B cell (primary cell): ENCODE measurements around the gene ZER1.

Source experiments
- EZH2 ChIP-seq: IDR thresholded peaks from 2 replicates; pipeline ENCODE4 v1.6.1; 2012; ENCODE audit warnings: borderline replicate concordance, low read depth, mild to moderate bottlenecking, moderate library complexity, low read length; ENCODE audit not compliant: insufficient read depth, poor library complexity, severe bottlenecking
- TF ChIP-seq, protein P1 (sequence below): fragments of 200-600 bp; IDR thresholded peaks from one replicate; pipeline ENCODE4 v1.8.0; 2022; ENCODE audit warnings: antibody characterized with exemption, mild to moderate bottlenecking

DNA sequence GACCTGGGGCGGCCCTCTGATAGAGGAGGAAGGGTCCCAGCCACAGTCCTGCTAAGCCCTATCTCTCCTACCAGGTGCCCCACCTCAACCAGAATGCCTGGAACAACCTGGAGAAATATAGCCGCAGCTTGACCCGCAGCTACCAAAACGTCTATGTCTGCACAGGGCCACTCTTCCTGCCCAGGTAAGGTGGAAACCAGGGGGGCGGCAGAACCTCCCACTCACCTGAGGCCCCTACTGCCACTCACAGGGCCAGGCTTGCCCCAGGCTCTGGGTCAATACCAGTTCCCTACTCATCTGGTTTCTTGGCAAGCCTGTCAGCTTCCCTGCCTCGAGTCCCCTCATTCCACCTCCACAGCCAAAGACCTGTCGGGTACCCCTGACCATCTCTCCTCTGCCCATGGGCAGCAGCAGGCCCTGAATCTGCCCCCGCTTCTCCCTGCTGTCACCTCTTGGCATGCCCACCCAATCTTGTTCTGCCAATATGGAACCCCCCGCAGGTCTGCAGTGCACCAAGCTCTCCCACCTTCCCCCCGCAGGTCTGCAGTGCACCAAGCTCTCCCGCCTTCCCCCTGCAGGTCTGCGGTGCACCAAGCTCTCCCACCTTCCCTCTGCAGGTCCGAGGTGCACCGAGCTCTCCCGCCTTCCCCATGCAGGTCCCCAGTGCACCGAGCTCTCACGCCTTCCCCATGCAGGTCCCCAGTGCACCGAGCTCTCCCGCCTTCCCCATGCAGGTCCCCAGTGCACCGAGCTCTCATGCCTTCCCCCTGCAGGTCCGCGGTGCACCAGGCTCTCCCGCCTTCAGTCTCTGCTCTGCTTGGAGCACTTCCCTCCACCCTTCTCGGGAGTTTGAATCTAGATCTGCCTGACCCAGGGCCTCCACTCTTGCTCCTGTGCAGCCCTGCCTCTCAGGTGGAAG, 49.2 kb upstream of the ZER1 start:
- TF ChIP-seq, protein P1, sequence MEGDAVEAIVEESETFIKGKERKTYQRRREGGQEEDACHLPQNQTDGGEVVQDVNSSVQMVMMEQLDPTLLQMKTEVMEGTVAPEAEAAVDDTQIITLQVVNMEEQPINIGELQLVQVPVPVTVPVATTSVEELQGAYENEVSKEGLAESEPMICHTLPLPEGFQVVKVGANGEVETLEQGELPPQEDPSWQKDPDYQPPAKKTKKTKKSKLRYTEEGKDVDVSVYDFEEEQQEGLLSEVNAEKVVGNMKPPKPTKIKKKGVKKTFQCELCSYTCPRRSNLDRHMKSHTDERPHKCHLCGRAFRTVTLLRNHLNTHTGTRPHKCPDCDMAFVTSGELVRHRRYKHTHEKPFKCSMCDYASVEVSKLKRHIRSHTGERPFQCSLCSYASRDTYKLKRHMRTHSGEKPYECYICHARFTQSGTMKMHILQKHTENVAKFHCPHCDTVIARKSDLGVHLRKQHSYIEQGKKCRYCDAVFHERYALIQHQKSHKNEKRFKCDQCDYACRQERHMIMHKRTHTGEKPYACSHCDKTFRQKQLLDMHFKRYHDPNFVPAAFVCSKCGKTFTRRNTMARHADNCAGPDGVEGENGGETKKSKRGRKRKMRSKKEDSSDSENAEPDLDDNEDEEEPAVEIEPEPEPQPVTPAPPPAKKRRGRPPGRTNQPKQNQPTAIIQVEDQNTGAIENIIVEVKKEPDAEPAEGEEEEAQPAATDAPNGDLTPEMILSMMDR = no peak
- TF ChIP-seq EZH2 = no peak
